K562 (cell line): ENCODE data around the gene OPCML. TPM values are rescaled to one million over a fixed set of nuclear protein-coding genes. Genes with fewer than 3 reads are reported as not detected.

Experiments
- ATAC-seq: fragments of 200-7000 bp; cut with Tn5 transposase; 3 replicates; pipeline ENCODE4 v1.9.1; 2020; ENCODE audit warnings: moderate library complexity
- BruUV-seq: library from RNA; stranded (reverse); fragments of 400-500 nt; replicated peaks from 2 replicates; lab custom pipeline; 2021; lab: Mats Ljungman, UMichigan
- CTCF ChIA-PET: fragments of 300-600 bp; formaldehyde crosslinking; extraction: SDS; loops from one replicate; lab custom pipeline; 2021; ENCODE audit warnings: low intra/inter-chr PET ratio; lab: Yijun Ruan, JAX
- POLR2A ChIA-PET: fragments of 300-600, 350-650 bp; sonication (Branson Sonifier 250); formaldehyde crosslinking; extraction: SDS; loops from one replicate; lab custom pipeline; 2021; ENCODE audit warnings: antibody characterized with exemption, inconsistent platforms; lab: Yijun Ruan, JAX
- DNase-seq, 4 experiments: peaks; one replicate each; pipeline versions ENCODE4 v3.0.0 to v3.0.0-alpha.2; 2011 to 2018; ENCODE audit warnings: low spot score in 3 of 4, mixed read lengths in 3 of 4; ENCODE audit errors: extremely low read depth in 1 of 4
- FAIRE-seq: peaks from 2 replicates; lab custom pipeline; 2011; peaks lifted over from hg19 to GRCh38; lab: Jason Lieb, UNC
- H2AFZ ChIP-seq: 2 replicates; pipeline ENCODE4 v1.6.0; 2011; ENCODE audit warnings: low read depth, low read length, control low read depth, inconsistent platforms
- H3K27ac ChIP-seq: fragments of 200-600 bp; 3 replicates; pipeline ENCODE4 v1.8.0; 2011; ENCODE audit warnings: low read depth, mild to moderate bottlenecking, control low read depth, inconsistent platforms, low read length, moderate library complexity, mixed read lengths; ENCODE audit errors: extremely low read depth
- H3K27me3 ChIP-seq, 2 experiments: fragments of 300-600 bp in 1 of 2; 2 replicates in 1 of 2; 3 replicates in 1 of 2; pipeline versions ENCODE4 v1.6.0 to v1.8.0; 2011; ENCODE audit warnings: inconsistent platforms in 2 of 2, low read length in 2 of 2, mild to moderate bottlenecking in 1 of 2, mixed read lengths in 1 of 2, moderate library complexity in 1 of 2; ENCODE audit not compliant: control insufficient read depth in 2 of 2, insufficient read depth in 2 of 2
- H3K36me3 ChIP-seq: fragments of 300-600 bp; 3 replicates; pipeline ENCODE4 v1.8.0; 2011; ENCODE audit warnings: mild to moderate bottlenecking, low read length, inconsistent platforms; ENCODE audit not compliant: control insufficient read depth, insufficient read depth
- H3K4me1 ChIP-seq, 2 experiments: fragments of 200-600 bp in 1 of 2; replicated peaks in 1 of 2; 2 replicates in 1 of 2; 3 replicates in 1 of 2; pipeline versions ENCODE4 v1.5.1 to v1.8.0; 2011; ENCODE audit warnings: inconsistent platforms in 2 of 2, low read length in 2 of 2, mild to moderate bottlenecking in 1 of 2, mixed read lengths in 1 of 2, moderate library complexity in 1 of 2; ENCODE audit not compliant: control insufficient read depth in 2 of 2, insufficient read depth in 2 of 2
- H3K4me2 ChIP-seq: 2 replicates; pipeline ENCODE4 v1.6.1; 2011; ENCODE audit warnings: low read length, control low read depth, inconsistent platforms, mixed read lengths; ENCODE audit not compliant: insufficient read depth
- H3K4me3 ChIP-seq: fragments of 200-600 bp; sonication (generic), shearing (Covaris generic); 2 replicates; pipeline ENCODE4 v1.5.1; 2016; ENCODE audit warnings: control low read depth, inconsistent platforms
- H3K79me2 ChIP-seq: fragments of 200-600 bp; 3 replicates; pipeline ENCODE4 v1.8.0; 2011; ENCODE audit warnings: low read length, inconsistent platforms; ENCODE audit not compliant: control insufficient read depth, insufficient read depth
- H3K9ac ChIP-seq, 2 experiments: 2 replicates each; pipeline versions ENCODE4 v1.6.0 to v1.6.1; 2011; ENCODE audit warnings: low read depth in 2 of 2, low read length in 2 of 2, control low read depth in 1 of 2, inconsistent platforms in 1 of 2, mild to moderate bottlenecking in 1 of 2, mixed read lengths in 1 of 2; ENCODE audit not compliant: insufficient read depth in 1 of 2
- H3K9me1 ChIP-seq: one replicate; pipeline ENCODE4 v1.6.0; 2011; ENCODE audit warnings: inconsistent platforms, mild to moderate bottlenecking, low read length, moderate library complexity; ENCODE audit not compliant: control insufficient read depth, insufficient read depth
- H3K9me3 ChIP-seq: replicated peaks from 2 replicates; pipeline ENCODE4 v1.5.1; 2011; ENCODE audit warnings: low read depth, low read length, inconsistent platforms; ENCODE audit not compliant: control insufficient read depth, insufficient read depth
- H4K20me1 ChIP-seq: replicated peaks from 2 replicates; pipeline ENCODE4 v1.6.1; 2011; ENCODE audit warnings: low read length, inconsistent platforms, mixed read lengths; ENCODE audit not compliant: control insufficient read depth, insufficient read depth
- BDP1 ChIP-seq: IDR thresholded peaks from 3 replicates; pipeline ENCODE4 v1.6.1; 2011; ENCODE audit not compliant: insufficient read length, insufficient read depth
- CTCF ChIP-seq, 3 experiments: IDR thresholded peaks in 2 of 3; conservative IDR thresholded peaks in 1 of 3; 2 replicates each; pipeline ENCODE4 v1.5.1; 2011 to 2012; ENCODE audit warnings: low read length in 3 of 3, mild to moderate bottlenecking in 3 of 3, control low read depth in 2 of 3, improper control_type of control experiment in 1 of 3, inconsistent platforms in 1 of 3, low read depth in 1 of 3, mixed read lengths in 1 of 3, moderate library complexity in 1 of 3; ENCODE audit not compliant: insufficient read depth in 2 of 3
- HES1 ChIP-seq: fragments of 450-650 bp; IDR thresholded peaks from 2 replicates; pipeline ENCODE4 v1.6.1; 2016; ENCODE audit warnings: low read depth, mild to moderate bottlenecking, moderate library complexity
- HOMEZ ChIP-seq: fragments of 250-450 bp; sonication (Bioruptor Pico); IDR thresholded peaks from 2 replicates; pipeline ENCODE4 v1.4.0; 2020; ENCODE audit warnings: mild to moderate bottlenecking, moderate library complexity
- PPARD ChIP-seq: fragments of 250-450 bp; sonication (Bioruptor Pico); IDR thresholded peaks from 2 replicates; pipeline ENCODE4 v1.8.0; 2022; ENCODE audit warnings: inconsistent platforms, mild to moderate bottlenecking, moderate library complexity
- STAT6 ChIP-seq: sonication (generic); formaldehyde crosslinking; IDR thresholded peaks from 2 replicates; pipeline ENCODE4 v1.8.1; 2023; ENCODE audit warnings: mild to moderate bottlenecking, missing genetic modification reagents
- USF2 ChIP-seq: sonication (generic); formaldehyde crosslinking; IDR thresholded peaks from 2 replicates; pipeline ENCODE4 v1.5.0; 2020; ENCODE audit warnings: missing genetic modification reagents
- ZNF778 ChIP-seq: fragments of 450-650 bp; formaldehyde crosslinking; IDR thresholded peaks from 2 replicates; pipeline ENCODE4 v1.4.0; 2020; ENCODE audit warnings: mild to moderate bottlenecking, moderate library complexity
- WGBS: fragments of 100-300 bp; shearing (Covaris generic); methylation state at CpG from one replicate; pipeline ENCODE4 v1.1.6; 2016; ENCODE audit warnings: low coverage, mixed read lengths; ENCODE audit not compliant: insufficient coverage; ENCODE audit errors: missing lambda C conversion rate; 5-methylcytosine and 5-hydroxymethylcytosine counted together
- in situ Hi-C: fragments of 300-500 bp; cut with MboI; formaldehyde crosslinking; loops from 4 replicates; pipeline ENCODE4 v1.15.0; 2018; ENCODE audit warnings: inconsistent platforms, mixed read lengths
- intact Hi-C: fragments of 100-400 bp; cut with micrococcal nuclease; formaldehyde crosslinking; loops from 2 replicates; pipeline ENCODE4 v1.14.2; 2022
- polyA plus RNA-seq, 8 experiments: library from polyadenylated mRNA; depleted of rRNA in 4 of 8; stranded (reverse) in 5 of 8; unstranded in 3 of 8; fragments of >200 nt; fragmentation: Nextera tagmentation in 2 of 8; fragmentation: Illumina TruSeq in 1 of 8; extraction: Ambion mirVana in 2 of 8; extraction: Trizol in 1 of 8; gene quantifications; 2 replicates each; pipeline versions ENCODE4 v1.2.1 to v1.2.3, GENCODE V29; 2011 to 2014; ENCODE audit warnings: inconsistent platforms in 1 of 8, missing spikeins in 1 of 8
- total RNA-seq, 7 experiments: library from RNA; depleted of rRNA in 6 of 7; stranded (reverse); fragments of >200 nt in 6 of 7; fragmentation: Illumina TruSeq in 2 of 7; extraction: Trizol in 2 of 7; gene quantifications; 2 replicates each; pipeline versions ENCODE4 v1.2.1 to v1.2.3, GENCODE V29; 2011 to 2021; ENCODE audit warnings: low replicate concordance in 1 of 7

Gene OPCML
- total and polyA plus RNA-seq, 9 of the 15 experiments (the other 6 are each of a cell fraction or from before 2014, with no cell fraction given) = not detected

GRCh38 chr11:133406489-133406888 is 125.8 kb downstream of the OPCML start (continued):
- TF ChIP-seq PPARD (CRISPR knock-in tag) = no peak
- no peak for TF ChIP-seq BDP1
- TF ChIP-seq USF2 (CRISPR knock-in tag) = no peak
- no peak for TF ChIP-seq ZNF778 (CRISPR knock-in tag)
- no peak for TF ChIP-seq STAT6 (CRISPR knock-in tag)
- TF ChIP-seq HES1 = no peak

GRCh38 chr11:133403900-133404299 is 128.4 kb downstream of the OPCML start:
- no peaks in the 10 kb centered on the region for H4K20me1 ChIP-seq
- no peak for FAIRE-seq
- H3K27me3 ChIP-seq = no peaks in the 10 kb centered on the region
- POLR2A ChIA-PET = no interaction called here
- H3K4me2 ChIP-seq = no peak overlapping the region
- ATAC-seq = peak; percentile 49; the same call in 1 of the 3 replicates
- H3K4me3 ChIP-seq = no peak overlapping the region
- BruUV-seq = no TSS peak
- H3K9ac ChIP-seq = no peak overlapping the region
- TF ChIP-seq HOMEZ (CRISPR knock-in tag) (no peak), CTCF (IDR thresholded peaks at IDR 0.05 in 2 of 3, conservative IDR thresholded peaks at IDR 0.05 in 1 of 3; ENCODE audit: insufficient read depth in 2 of 3, low read depth in 1 of 3, low read length in 3 of 3) (peak in 1 of 3 experiments; percentile 1; a peak in 1 of 6 replicates)
- TF ChIP-seq, all 486 proteins: peak for 1
- DNase-seq = peak in 3 of 4 experiments; percentile 12 to 16 (median 15)
- H3K9me3 ChIP-seq = no peaks in the 10 kb centered on the region
- WGBS = 0% methylated on average over 5 of the region's 6 CpGs
- intact Hi-C loops = no loop called here
- CTCF ChIA-PET = no interaction called here
- no peak overlapping the region for H2AFZ ChIP-seq
- no peaks in the 10 kb centered on the region for H3K36me3 ChIP-seq
- H3K9me1 ChIP-seq = no peaks in the 10 kb centered on the region
- H3K27ac ChIP-seq = no peak overlapping the region
- no peaks in the 10 kb centered on the region for H3K79me2 ChIP-seq
- in situ Hi-C loops = no loop called here
- H3K4me1 ChIP-seq = no peaks in the 10 kb centered on the region
